ENCODE measurements around the gene TTC6.
"Not testable (repeated sequence)": the region's sequence is repeated elsewhere in the genome, so short reads cannot be mapped to it uniquely, and the experiment has no call there.

Gene TTC6

GRCh38 chr14:37594971-37595808, at the start of gene TTC6, which contains the start of gene FOXA1:
Gene TTC6 (plus strand): TSS chr14:37595629. CDS start chr14:37622065, 26,436 bp downstream.
Gene FOXA1 (minus strand): TSS chr14:37595249. CDS start chr14:37594972, 277 bp downstream.
- DNase-seq (ENCODE audit: low read depth) = no peak

- DNase-seq (ENCODE audit: low read depth) = no peak
Observed at GRCh38 chr14:37546621-37547447, 48.6 kb upstream of the TTC6 start.

DNA sequence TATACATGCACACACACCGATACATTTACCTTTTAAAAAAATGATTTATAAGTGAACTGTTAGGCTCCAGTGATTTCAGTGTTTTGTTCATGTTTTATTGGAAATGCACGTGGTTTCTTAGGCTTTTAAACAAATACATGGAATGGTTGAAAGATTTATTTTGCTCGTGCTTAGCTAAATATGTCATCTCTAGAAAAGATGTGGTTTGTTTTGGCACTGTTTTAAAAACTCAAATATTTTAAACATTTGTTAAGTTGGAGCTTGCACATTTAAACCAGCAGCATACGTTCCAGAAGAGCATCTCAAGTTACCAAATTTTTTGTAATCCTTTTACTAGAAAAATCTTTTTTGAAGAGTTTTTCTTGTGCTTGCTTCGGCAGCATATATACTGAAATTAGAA, 44.9 kb upstream of the TTC6 start:
- DNase-seq (ENCODE audit: low read depth) = no peak

- no peak for DNase-seq (ENCODE audit: low read depth)
Observed at GRCh38 chr14:37551119-37551518, 44.3 kb upstream of the TTC6 start.

GRCh38 chr14:37553935-37554550, 41.4 kb upstream of the TTC6 start:
- no peak for DNase-seq (ENCODE audit: low read depth)

GRCh38 chr14:37555596-37555995, 39.8 kb upstream of the TTC6 start:
- not testable (repeated sequence) for DNase-seq (ENCODE audit: low read depth)

GRCh38 chr14:37558740-37559139, 36.7 kb upstream of the TTC6 start:
- no peak for DNase-seq (ENCODE audit: low read depth)

DNA sequence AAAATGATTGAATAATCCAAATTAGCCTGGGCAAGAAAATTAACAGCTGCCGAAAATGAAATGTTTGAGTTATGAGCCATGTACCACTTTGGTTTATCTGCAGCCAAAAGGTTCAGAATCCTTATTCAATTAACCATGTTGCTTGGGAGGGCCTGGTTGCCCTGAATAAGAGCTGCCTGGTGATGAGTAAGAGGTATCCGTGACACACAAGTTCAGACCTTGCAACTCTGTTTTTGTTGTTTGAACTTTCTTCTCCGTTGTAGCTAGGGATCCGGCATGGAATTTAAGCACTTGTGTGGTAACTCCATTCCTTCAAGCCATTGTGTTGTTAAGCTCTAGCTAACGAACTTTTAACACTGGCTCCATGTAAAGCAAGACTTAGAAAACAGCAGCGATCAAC, 36.0 kb upstream of the TTC6 start:
- DNase-seq (ENCODE audit: low read depth) = no peak

DNA sequence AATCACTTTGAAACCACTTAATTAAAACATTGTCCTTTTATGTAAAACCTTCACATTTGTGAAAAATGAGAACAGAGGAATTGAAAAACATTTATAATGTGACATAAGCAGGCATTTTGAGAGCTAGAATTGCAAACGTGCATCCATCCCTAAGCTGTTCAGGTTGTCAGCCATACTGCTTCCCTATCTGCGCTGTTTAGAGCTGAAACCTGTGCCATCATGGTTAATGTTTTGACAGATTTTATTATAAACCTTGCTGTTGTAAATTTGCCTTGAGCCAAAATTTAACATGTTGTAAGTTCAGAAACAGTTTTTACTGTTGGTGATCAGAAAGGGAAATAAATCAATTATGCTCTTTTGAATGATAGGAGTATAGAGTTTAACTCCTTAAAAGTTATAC, 32.2 kb upstream of the TTC6 start:
- DNase-seq (ENCODE audit: low read depth) = no peak

GRCh38 chr14:37565550-37565949, 29.9 kb upstream of the TTC6 start:
- DNase-seq (ENCODE audit: low read depth) = no peak

DNA sequence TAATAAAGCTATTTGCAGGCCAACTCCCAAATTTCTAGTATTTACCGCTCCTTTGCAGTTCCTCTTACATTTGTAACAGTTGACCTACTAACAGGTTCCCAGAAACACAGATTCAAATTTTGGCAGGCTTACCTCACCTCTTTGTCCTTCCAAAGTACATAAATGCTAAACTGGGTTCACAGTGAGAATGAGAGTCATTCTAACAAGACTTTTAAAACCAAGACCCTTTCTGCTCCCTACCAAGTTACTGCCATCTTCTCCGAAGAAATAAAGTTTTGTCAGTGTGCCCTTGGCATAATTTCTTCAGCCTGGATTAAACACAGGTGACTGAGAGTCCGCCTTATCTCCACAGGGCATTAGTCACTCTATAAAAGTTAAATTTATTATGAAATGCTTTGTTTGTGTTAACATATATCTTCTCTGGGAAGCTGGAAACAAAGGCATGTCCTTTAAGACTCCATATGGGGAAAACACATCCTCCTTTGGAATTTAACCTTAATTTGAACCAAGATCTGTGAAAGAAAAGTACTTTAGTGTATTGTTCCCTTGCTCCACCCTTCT, 28.5 kb upstream of the TTC6 start:
- no peak for DNase-seq (ENCODE audit: low read depth)

DNA sequence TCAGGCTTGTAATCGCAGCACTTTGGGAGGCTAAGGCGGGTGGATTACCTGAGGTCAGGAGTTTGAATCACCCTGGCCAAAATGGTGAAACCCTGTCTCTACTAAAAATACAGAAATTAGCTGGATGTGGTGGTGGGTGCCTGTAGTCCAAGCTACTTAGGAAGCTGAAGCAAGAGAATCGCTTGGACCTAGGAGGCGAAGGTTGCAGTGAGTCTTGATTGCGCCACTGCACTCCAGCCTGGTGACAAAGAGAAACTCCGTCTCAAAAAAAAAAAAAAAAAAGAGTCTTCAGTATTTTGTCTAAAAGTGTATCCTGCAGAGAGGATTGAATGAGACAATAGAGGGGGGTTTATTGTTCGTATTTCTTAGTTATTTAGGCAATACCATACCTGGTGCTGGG, 25.7 kb upstream of the TTC6 start:
- no peak for DNase-seq (ENCODE audit: low read depth)

DNA sequence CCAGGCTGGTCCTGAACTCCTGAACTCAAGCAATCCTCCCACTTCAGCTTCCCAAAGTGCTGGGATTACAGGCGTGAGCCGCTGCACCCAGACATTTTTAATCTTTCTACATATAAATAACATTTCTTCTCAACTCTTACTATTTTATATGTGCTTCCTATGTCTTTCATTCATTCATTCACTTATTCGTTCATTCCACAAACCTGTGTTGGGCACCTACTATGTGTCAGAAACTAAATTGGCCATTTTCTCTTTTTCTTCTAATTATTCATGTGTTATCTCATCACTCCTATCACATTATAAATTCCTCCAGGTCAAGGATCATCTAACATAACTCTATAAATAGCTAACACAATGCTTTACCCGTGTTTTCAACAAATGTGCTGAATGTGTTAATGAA, 24.0 kb upstream of the TTC6 start:
- DNase-seq (ENCODE audit: low read depth) = no peak

DNA sequence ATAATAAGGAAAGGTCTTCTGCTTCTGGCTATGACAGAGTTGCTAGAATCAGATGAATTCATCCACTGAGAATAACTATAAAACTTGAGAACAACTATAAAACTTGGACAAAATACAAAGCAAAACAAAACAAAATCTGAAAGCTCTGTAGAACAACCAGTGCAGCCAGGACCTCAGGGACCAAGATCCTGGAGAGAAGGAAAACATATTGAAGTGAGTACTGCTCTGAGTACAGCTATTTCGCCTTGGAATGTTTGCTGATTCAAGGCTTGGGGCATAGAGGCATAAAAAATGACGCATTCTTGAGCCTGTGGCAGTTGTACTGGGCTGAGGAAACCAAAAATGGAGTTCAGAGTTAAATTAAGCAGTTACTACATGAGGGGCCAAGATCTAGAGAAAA, 22.1 kb upstream of the TTC6 start:
- no peak for DNase-seq (ENCODE audit: low read depth)

DNA sequence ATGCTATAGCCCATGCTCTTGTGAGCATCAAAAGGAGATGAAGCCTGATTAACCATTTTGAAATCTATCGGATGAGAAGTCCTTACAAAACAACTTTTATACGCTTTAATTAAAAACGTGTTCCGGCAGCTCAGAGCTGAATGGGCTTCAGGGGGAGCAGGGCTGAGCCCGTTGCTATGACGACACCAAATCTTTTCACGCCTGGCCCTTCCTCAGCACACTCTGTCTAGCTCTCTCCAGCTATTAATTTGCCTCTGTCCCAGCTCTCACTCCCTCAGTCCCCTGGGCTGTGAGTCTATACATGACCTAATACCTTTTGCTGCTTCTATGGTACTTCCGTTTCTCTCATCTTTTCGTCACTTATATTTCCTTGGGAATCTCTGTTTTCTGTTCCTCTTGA, 16.2 kb upstream of the TTC6 start:
- DNase-seq (ENCODE audit: low read depth) = no peak

DNA sequence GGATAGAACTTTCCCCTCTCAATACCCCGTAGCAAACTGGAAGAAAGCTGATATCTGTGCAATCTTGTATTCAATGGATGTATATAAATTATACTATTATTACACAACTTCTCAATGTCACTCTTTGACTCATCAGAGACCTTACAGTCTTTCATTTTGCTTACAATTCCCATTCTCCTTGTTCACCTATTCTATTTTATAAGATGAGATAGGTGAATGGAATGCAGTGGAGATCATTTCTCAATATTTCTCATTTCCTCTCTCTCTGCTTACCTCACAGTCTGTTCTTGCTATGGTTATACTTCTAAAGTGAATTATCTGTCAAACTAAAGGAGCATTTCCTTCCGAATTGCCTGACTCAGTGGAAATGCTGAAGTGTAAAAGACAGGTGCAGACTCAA, 15.3 kb upstream of the TTC6 start:
- no peak for DNase-seq (ENCODE audit: low read depth)

DNA sequence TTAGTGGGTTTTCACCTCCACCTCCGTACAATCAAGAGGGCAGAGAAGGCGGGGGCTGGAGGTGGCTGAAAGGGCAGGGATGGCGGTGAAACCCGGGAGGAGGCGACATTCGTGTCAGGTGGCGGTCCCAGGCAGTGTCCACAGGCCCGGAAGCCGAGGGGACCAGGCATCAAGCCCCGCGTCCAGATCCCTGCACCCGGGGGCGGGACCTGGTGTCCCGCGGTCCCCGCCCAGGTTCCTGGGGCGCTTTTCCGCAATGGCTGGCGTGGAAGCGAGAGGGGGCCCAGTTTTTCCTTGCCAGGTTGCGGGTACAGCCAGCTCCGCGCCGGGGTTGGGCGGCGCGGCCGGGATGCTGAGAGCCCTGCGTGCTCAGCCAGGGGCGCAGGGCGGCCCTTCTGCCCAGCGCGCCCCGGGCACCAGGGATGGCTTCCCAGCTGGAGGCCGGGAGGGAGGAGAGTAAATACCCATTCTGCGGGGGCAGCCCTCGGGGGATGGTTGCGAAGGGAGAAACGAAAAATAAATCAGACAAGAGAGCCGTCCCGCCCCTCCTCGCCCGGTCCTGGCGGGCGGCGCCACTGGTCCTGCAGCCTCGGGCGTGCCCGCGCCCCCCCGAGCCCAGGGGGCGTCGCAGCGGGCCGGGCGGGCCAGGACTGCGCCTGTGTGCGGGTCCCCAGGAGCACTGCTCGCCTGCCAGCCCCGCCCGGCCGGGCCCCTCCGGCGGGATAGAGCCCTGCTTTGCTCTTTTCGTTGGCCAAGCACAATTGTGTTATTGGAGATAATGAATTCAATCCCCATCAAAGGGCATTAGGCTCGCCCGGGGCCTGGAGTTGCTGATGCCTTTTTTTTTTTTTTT, 11.8 kb upstream of the TTC6 start:
- DNase-seq (ENCODE audit: low read depth) = no peak

DNA sequence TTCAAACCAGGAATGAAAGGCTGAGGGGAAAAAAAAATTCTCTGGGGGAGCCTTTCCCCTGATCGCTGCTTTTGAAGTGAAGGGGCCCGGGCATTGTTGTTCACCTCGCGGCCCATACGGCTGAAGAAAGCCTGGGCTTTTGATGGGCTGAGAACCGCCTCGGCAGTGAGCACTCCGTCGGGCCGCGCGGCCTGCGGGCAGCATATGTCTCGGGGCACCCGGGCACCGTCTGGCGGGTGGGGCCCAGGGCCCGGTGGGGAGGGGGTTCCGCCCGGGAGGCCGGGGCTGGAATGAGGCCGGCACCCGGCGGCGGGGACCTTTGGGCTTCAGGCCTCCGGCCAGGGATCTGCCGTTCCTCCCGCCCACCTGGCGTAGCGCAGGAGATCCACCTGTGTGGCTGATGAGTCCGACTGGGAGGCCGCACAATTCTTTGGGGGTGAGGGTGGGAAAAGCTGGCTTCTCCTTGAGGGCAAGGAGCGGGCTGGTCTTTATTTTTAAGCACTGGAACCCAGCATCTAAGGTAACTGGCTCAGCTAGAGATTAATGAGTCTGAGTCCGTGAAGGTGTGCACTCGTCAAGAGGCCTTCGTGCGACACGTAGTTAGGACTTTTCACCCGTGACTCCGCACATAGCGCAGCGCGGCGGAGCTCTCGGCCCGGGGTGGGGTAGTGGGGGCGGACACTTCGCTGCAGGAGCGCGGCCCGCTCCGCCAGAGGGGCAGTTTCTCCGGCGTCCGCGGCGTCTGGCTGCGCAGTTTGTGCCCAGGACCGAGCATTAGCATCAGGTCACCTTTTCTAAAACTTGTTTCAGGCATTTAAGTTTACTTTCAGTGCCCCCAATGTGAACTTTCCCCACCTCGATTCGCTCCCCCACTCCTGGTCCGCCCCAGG, 11.0 kb upstream of the TTC6 start:
- no peak for DNase-seq (ENCODE audit: low read depth)

DNA sequence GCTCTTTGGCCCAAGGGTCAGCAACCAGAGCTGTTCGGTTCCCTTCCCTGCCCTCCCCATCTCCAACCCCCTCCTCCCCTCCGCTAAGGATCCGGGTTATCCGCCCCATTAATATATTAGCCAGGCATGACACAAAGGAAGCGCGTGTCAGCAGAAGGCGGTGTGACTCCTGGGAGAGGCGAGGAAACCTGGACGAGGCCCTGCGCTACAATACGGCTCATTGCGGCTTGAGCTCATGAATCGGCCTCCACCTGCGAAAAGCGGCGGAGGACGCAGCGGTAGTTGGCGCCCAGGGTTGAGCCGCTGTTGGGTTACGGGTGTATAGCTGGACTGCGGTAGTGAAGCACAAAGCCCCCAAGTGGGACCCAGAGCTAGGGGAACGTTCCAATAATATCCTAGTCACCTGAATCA, 10.3 kb upstream of the TTC6 start:
- DNase-seq (ENCODE audit: low read depth) = no peak
